GM12892 (cell line): ENCODE results near the gene TECPR1.
"Not testable (repeated sequence)": the region's sequence is repeated elsewhere in the genome, so short reads cannot be mapped to it uniquely, and the experiment has no call there.

Experiments
- DNase-seq: peaks from one replicate; pipeline ENCODE4 v3.0.0; 2011; ENCODE audit not compliant: insufficient read length
- FAIRE-seq: peaks from 2 replicates; lab custom pipeline; 2011; peaks lifted over from hg19 to GRCh38; lab: Jason Lieb, UNC
- POLR2A ChIP-seq: IDR thresholded peaks from 2 replicates; pipeline ENCODE4 v1.6.1; 2011; ENCODE audit warnings: low read depth, low read length, control low read depth
- POLR2AphosphoS5 ChIP-seq: IDR thresholded peaks from 2 replicates; pipeline ENCODE4 v1.6.1; 2011; ENCODE audit warnings: low read depth, low read length, control low read depth
- TAF1 ChIP-seq: IDR thresholded peaks from 2 replicates; pipeline ENCODE4 v1.6.1; 2011; ENCODE audit warnings: low read depth, mild to moderate bottlenecking, control low read depth, low read length, borderline replicate concordance

The TECPR1 gene

GRCh38 chr7:98229991-98230745, 21.9 kb downstream of the TECPR1 start:
- FAIRE-seq (no peak), DNase-seq (no peak)
- TF ChIP-seq TAF1 = no peak
- no peak for TF ChIP-seq POLR2A
- TF ChIP-seq POLR2AphosphoS5 = no peak

GRCh38 chr7:98229441-98229840, 22.6 kb downstream of the TECPR1 start:
- TF ChIP-seq POLR2AphosphoS5 = no peak
- TF ChIP-seq POLR2A = no peak
- TF ChIP-seq TAF1 = no peak
- no peak for FAIRE-seq

GRCh38 chr7:98228801-98229200, 23.2 kb downstream of the TECPR1 start:
- FAIRE-seq = no peak
- DNase-seq = no peak
- TF ChIP-seq POLR2AphosphoS5 = no peak
- TF ChIP-seq TAF1 = no peak
- TF ChIP-seq POLR2A = no peak

More at GRCh38 chr7:98229441-98229840, 22.6 kb downstream of the TECPR1 start:
- DNase-seq = no peak

GRCh38 chr7:98227939-98228338, 24.1 kb downstream of the TECPR1 start:
- TF ChIP-seq POLR2A (no peak), TAF1 (no peak), POLR2AphosphoS5 (no peak)
- DNase-seq (no peak), FAIRE-seq (no peak)

- DNase-seq (no peak), FAIRE-seq (no peak)
- no peak for TF ChIP-seq POLR2A
- TF ChIP-seq POLR2AphosphoS5 = no peak
Measured at GRCh38 chr7:98225913-98226614, 26.0 kb downstream of the TECPR1 start.

GRCh38 chr7:98224701-98225181, 27.3 kb downstream of the TECPR1 start:
- no peak for TF ChIP-seq POLR2AphosphoS5
- TF ChIP-seq POLR2A = no peak
- no peak for TF ChIP-seq TAF1
- DNase-seq (no peak), FAIRE-seq (no peak)

- FAIRE-seq = no peak
- DNase-seq = no peak
- TF ChIP-seq POLR2A (no peak), POLR2AphosphoS5 (no peak), TAF1 (no peak)
Measured at GRCh38 chr7:98223898-98224700, 27.9 kb downstream of the TECPR1 start.

GRCh38 chr7:98223351-98223897, 28.6 kb downstream of the TECPR1 start:
- TF ChIP-seq TAF1 = no peak
- DNase-seq = no peak
- no peak for FAIRE-seq

GRCh38 chr7:98222533-98223195, 29.4 kb downstream of the TECPR1 start:
- TF ChIP-seq TAF1 = no peak
- no peak for TF ChIP-seq POLR2A
- TF ChIP-seq POLR2AphosphoS5 = no peak
- DNase-seq (no peak), FAIRE-seq (no peak)

- DNase-seq (no peak), FAIRE-seq (no peak)
- TF ChIP-seq TAF1 (no peak), POLR2AphosphoS5 (no peak), POLR2A (no peak)
Measured at GRCh38 chr7:98221611-98222532, 30.2 kb downstream of the TECPR1 start.

GRCh38 chr7:98219382-98219781, 32.6 kb downstream of the TECPR1 start:
- peak; percentile 42 for FAIRE-seq

More at GRCh38 chr7:98219382-98219781, 32.6 kb downstream of the TECPR1 start:
- not testable (repeated sequence) for DNase-seq
